A549 (cell line): ENCODE results near the gene SH3BP5.

ENCODE experiments used
- CBX8 ChIP-seq: fragments of 200-600 bp; sonication (generic); IDR thresholded peaks from 2 replicates; pipeline ENCODE4 v1.6.1; 2016
- CEBPB ChIP-seq, 2 experiments: fragments of >200 bp in 1 of 2; sonication (Bioruptor Twin) in 1 of 2; formaldehyde crosslinking in 1 of 2; IDR thresholded peaks; 2 replicates each; pipeline ENCODE4 v1.6.1; 2012 to 2016
- CHD4 ChIP-seq: fragments of 200-600 bp; sonication (generic); IDR thresholded peaks from 2 replicates; pipeline ENCODE4 v1.6.1; 2016; ENCODE audit warnings: antibody characterized with exemption, mild to moderate bottlenecking, borderline replicate concordance
- CTCF ChIP-seq: fragments of >200 bp; sonication (Bioruptor Twin); formaldehyde crosslinking; IDR thresholded peaks from 3 replicates; pipeline ENCODE4 v1.5.1; 2016
- EP300 ChIP-seq, 2 experiments: fragments of >200 bp; sonication (Bioruptor Twin); formaldehyde crosslinking; IDR thresholded peaks; 2 replicates in 1 of 2; 3 replicates in 1 of 2; pipeline ENCODE4 v1.6.1; 2016 to 2017
- HDAC2 ChIP-seq: fragments of 200-600 bp; sonication (generic); IDR thresholded peaks from 2 replicates; pipeline ENCODE4 v1.6.1; 2016
- JUN ChIP-seq, 2 experiments: fragments of >200 bp; sonication (Bioruptor Twin); formaldehyde crosslinking; IDR thresholded peaks; 2 replicates in 1 of 2; 3 replicates in 1 of 2; pipeline ENCODE4 v1.6.1; 2016 to 2017
- MAX ChIP-seq: IDR thresholded peaks from 2 replicates; pipeline ENCODE4 v1.6.1; 2012
- NR3C1 ChIP-seq: fragments of >200 bp; sonication (Bioruptor Twin); formaldehyde crosslinking; IDR thresholded peaks from 3 replicates; pipeline ENCODE4 v1.6.1; 2017
- POLR2A ChIP-seq: IDR thresholded peaks from 2 replicates; pipeline ENCODE4 v1.6.1; 2012; ENCODE audit warnings: mild to moderate bottlenecking, low read length
- RAD21 ChIP-seq, 2 experiments: fragments of >200 bp in 1 of 2; sonication (Bioruptor Twin) in 1 of 2; formaldehyde crosslinking in 1 of 2; IDR thresholded peaks in 1 of 2; conservative IDR thresholded peaks in 1 of 2; 2 replicates in 1 of 2; 3 replicates in 1 of 2; pipeline ENCODE4 v1.6.1; 2012 to 2018; ENCODE audit warnings: inconsistent platforms in 1 of 2
- RARB ChIP-seq: fragments of 250-450 bp; sonication (Bioruptor Pico); IDR thresholded peaks from 2 replicates; pipeline ENCODE4 v1.8.0; 2021; ENCODE audit warnings: mild to moderate bottlenecking, moderate library complexity
- ZSCAN20 ChIP-seq: fragments of 250-450 bp; sonication (Bioruptor Pico); IDR thresholded peaks from 2 replicates; pipeline ENCODE4 v1.8.0; 2022; ENCODE audit warnings: mild to moderate bottlenecking, moderate library complexity

- no peak for TF ChIP-seq JUN (IDR thresholded peaks at IDR 0.05)
- TF ChIP-seq POLR2A = no peak
- no peak for TF ChIP-seq CTCF
- no peak for TF ChIP-seq CEBPB (IDR thresholded peaks at IDR 0.05)
- no peak for TF ChIP-seq RARB (CRISPR knock-in tag)
- no peak for TF ChIP-seq CHD4
- TF ChIP-seq ZSCAN20 (CRISPR knock-in tag) = no peak
- no peak for TF ChIP-seq NR3C1
- TF ChIP-seq CBX8 = no peak
- TF ChIP-seq RAD21 (conservative IDR thresholded peaks at IDR 0.05 in 1 of 2, IDR thresholded peaks at IDR 0.05 in 1 of 2) = no peak
- TF ChIP-seq HDAC2 = no peak
- no peak for TF ChIP-seq EP300 (IDR thresholded peaks at IDR 0.05)
- TF ChIP-seq MAX = no peak
These were observed 6.3 kb downstream of the SH3BP5 start for GRCh38 chr3:15326037-15326436.
